Measurements from ENCODE around the gene LRBA.

Gene LRBA

DNA sequence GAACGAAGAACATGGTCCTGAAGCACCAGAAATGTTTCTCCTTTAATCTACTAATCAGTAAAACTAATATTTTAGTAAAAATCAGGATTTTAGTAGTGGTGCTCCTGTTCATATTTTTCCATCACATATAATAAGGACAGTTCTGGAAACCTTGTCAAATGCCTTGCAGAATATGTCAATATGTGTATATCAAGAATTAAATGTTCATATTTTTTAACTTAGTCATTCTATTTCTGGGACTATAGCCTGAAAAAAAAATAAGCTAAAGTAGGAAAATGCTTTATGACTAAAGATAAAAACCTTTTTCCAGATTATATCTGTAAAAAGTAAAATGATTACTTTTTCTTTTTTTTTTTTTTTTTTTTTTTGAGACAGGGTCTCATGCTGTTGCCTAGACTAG lies 368.1 kb downstream of the LRBA start:
- no peak for DNase-seq

DNA sequence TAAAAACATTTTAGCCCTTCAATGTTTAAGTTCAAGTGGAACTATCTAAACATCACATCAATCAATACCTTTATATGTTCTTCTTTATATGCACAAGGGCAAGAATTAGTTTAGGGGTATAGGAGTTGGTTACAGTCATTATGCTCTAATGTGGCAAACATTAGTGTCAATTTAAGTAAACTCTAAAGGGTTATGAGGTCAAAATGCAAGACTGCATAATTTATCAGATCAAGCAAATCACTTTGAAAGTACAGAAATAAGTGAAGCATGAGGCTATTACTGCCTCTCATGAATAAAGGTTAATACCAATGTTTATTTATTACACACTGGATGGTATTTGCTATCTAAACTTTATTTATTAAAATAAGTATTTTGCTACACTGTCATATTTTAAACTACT lies 373.5 kb downstream of the LRBA start:
- no peak for DNase-seq

DNA sequence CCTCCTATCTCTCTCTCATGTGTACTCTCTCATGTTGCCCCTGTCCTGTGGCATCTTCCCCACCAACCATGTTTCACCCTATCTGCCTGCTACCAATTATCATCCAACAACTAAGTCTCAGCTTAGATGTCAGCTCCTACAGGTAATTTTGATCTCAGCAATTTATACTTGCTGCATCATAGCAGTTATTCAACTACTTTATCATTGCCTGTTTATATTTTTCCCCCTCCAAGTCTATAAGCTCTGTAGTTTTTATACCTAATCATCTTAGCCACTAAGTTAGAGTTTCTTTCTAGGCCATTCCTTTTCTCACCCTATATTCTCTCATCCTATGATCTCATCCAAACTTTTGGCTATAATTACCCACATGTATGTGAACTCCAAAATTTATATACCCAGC lies 382.4 kb downstream of the LRBA start:
- no peak for DNase-seq

DNA sequence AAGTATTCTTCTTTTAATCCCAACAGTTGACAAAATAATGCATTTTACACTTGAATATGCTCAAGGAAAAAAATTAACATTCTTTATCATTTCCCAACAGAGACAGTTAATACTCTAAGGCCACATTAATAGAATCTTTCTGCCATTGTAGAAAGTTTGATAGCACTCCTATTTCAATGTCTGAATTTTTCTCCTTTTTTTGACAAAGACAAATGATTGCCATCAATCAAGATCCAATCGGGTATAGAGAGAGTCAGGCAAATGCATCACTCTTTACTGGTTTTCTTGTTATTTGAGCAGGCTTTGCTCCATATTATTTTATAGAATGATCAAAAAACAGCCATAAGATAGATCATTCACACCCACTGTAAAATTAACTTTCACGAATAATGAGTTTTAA lies 387.0 kb downstream of the LRBA start:
- no peak for DNase-seq

DNA sequence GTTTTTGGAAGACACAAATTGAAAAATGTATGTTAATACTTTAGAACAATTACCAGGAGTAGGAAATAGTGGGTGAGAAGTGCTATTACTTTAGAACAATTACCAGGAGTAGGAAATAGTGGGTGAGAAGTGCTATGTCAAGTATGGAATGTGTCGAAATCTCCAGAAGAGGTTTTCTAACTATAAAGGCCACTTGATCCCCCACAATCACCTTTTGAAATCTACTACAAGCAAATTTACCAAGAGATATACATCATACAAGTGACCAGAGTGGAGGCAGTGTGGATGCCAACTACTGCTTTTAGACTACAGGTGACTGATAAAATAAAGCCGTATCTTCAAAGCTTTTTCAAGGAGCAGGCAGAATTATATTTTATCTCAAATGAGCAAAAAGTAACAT lies 390.1 kb downstream of the LRBA start:
- DNase-seq = no peak

DNA sequence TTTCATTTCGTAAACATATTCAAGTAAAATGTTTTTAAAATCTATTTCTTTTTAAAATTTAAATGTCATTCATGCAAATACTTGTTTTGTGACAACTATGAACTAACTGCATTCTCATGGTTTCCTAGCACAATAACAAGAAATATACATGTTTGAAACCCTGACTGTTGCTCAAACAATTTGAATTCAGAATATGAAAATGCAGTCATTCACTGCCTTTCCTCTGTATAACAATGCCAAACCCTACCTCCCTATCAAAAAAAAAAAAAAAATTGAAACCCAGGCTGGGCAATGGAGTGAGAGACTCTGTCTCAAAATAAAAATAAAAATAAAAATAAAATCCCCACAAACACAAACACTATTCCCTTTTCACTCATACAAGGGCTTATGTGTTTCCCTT lies 391.0 kb downstream of the LRBA start:
- DNase-seq = no peak

DNA sequence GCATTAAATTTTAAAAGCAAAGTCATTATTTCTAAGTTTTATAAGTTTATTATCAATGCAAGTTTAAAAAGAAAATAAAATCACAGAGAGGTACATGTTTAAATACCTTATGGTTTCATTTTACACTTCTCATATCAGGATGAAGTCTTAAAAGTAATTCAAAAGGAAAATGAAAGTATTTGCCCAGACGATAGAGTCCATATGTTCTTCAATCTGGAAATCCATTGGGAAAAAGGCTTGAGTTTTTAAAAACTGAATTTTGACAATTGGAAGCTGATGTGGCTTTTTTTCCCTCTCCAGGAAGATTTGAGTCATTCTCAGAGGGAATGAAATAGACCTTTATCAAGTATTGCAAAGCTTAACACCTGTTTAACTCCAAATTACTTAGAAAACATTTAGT lies 396.0 kb downstream of the LRBA start:
- no peak for DNase-seq

DNA sequence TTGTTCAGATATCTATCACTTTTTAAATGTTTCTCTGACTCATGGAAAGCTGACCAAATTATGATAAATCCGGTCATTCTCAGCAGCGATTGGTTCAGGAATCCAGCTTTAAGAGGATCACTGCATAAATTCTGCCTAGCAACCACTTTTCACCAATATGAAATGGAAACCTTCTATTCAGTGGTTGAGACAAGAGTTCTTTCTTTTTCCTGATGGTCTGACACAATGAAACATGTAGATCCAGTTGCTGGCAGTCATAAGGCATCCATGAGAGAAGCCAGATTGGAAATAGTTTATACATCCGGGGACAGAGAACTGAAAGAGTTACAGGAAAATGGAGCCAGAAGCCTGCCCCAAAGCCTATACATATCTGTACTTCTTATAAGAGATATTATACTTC lies 406.0 kb downstream of the LRBA start:
- no peak for DNase-seq

DNA sequence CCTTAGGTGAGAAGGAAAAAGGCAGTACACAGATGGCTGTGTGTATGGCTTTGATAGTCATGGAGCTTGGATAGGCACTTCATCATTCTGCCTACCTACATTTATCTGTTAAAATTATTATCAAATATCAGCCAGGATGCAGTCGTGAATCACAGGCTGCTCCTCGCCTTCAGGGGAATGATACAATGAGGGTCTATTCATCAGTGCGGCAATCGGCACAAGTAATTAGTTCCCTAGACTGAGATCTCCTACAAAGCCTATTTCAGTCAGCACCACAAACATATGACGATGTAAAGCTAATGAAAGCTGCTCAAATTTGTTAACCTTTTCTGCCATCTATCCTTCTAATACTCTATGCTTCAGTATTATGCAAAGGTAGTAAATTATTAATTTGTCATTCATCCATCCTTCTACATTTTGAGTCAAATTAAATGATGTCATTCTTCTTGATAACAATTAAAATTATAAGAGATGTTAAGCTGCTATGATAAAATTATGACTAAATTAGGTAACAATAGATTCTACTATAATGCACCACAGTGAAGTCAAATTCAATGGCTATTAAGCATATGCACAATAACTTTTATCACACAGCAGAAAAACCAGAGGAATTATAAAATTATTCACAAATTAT lies 414.2 kb downstream of the LRBA start:
- no peak for DNase-seq

DNA sequence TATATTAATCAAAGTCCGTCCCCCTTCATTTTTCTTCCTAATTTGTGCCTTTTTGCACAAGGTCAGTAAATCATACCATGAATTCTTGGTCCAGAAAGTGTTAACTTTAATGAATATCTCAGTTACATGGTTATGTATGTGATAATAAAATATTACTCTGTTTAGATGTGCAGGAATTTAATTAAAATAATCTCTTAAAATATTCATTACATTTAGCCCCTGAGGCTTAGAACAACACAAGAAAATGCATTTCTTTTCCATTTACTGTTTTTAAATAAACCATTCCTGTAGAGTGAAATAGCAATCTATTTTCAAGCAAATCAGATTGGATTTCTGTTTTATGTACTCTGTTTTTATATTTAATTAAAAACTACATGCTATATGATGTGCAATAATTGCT lies 415.5 kb downstream of the LRBA start:
- DNase-seq = no peak

DNA sequence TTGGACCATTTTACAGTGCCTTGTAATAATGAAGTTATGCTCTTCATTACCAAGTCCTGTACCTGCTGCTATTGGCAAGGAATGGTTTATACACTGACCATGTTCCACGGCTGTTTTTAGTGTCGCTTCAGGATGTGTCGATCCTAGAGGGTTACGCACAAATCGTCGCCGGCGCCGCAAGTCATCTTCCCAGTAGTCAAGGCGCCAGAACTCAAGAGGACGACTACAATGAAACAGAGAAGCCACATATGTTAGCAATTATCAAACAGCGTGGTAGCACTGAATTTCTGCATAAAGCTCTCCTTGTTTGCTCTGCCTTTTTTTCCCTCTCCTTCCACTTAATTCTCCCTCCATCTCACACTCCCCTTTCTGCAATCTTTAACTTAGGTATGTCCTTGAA lies 416.2 kb downstream of the LRBA start:
- DNase-seq = no peak

DNA sequence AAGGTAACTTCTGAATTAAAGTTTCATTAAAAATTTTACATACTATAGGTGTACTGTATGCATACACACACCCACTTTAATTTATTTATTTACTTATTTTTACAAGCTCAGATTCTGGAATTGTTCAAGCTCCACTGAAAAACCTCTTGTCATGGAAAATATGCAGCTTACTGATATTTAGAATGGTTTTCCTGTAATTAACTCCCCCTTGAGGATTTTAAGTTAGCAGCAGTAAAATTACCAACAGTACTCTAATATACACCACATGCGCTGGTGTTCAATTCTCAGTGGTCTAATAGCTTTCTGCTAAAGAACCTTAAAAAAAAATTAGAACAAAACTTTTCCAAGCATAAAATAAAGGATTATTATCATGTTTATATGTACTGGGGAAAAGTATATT lies 421.1 kb downstream of the LRBA start:
- DNase-seq = no peak

DNA sequence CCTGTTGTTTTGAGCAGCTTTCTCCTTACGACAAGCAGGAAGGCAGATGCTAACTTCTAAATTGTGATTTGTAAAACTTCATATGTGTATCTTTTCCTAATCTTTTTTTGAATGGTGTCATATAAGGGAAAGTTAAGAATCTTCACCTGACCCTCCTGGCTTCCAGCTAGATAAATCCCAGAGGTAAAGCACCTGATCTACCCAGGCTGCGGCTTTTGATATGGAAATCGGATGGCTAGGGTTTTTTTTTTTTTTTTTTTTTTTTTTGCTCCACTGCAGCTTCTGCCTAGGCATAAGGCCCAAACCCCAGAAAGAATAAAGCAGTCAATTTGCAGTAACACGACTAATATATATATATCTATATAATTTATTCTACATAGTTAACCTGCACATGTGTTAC lies 423.2 kb downstream of the LRBA start:
- no peak for DNase-seq

DNA sequence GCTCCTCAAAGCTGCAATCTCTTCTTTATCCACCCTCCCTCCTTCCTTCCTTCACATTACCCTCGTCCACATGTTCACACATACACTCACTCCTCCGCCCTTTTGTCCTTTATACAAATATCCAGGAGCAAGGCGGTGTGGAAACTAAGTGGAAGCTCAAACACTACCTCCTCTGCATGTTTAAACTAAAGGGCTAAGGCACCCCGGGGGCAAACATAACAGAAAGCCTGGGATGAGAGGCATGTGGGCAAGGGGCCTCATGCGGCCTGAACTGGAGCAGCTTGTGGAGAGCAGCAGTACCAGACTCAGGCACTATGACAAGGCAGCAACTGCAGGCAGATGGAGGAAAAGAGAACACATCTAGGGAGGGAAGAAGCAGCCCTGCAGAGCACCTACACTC lies 423.7 kb downstream of the LRBA start:
- DNase-seq = no peak

DNA sequence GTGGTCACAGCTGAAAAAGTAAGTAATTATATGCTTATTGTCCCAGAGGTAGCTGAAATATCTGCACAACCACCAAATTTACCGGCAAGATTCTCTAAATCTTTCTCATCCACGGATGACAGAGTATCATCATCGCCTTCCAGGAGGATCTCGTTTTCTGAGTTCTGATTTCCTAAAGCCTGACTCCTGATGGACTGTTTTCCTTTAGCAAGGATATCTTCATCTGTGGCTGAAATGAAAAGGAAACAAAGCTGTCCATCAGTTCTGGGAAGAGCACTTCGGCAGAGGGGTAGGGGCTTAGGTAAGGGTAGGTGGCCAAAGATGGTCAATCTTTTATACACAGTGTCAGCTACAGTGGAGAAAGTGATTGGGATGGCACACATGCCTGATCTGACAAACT lies 424.5 kb downstream of the LRBA start:
- no peak for DNase-seq

DNA sequence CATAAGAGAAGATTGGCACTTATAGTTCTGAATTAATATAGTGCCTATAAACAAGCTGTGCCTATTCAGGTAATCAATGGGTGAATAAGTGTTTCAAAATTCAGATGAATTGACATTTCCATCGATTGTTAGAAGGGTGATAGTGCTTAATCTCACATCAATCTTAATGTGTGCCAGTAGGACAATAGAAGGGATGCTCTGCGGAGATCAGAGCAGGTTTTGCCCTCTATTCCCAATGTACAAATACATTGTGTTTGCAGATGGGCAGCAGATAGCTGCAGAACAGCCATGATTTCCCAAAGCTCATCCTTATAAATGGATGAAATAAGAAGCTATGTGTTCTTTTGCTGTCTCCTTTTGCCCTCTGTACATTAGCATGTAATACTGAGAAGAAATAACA lies 425.9 kb downstream of the LRBA start:
- DNase-seq = no peak

DNA sequence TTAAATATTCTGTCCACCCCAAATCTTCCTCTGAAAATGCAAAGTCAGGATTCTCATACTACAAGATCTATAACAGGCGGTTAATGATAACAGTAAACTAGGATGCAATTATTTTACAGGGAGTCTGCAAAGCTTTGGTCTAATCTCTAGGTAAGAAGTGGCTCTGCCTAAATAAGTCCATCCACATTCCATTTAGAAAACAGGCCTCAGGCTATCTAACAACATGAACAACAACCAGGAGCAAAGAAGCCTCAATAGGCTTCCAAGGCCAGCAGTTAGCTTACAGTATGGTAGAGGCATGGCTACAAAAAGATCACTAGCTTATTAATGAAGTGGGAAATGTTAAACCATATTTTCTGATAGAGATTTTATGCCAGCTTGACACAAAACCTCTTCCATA lies 426.8 kb downstream of the LRBA start:
- no peak for DNase-seq

DNA sequence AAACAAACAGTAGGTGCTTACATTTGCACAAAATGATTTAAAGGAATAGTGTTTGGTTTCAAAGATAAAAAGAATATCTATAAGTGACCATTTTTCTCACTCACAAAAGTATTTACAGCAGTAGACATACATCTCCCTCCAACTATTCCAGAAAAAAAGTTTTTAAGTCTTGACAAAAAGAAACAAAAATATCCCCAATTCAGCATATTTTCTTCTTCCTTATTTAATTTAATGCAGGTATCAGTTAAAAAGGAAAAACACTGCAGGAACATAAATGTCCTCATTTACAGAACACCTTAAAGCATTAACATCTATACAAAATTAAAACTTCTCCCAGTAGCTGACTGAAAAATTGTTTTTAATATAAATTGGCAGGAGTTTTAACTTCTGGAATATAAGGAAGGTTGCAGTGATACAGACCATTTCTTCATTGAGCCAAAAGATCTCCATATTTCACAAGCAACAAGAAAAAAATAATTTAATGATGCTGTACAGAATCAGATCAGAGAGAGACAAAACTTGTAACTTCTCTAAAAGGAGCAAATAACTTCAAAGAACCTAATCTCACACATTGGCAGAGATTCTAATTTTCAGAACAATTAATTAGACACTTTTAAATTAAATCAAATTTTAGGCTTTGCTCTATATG lies 428.8 kb downstream of the LRBA start:
- no peak for DNase-seq

DNA sequence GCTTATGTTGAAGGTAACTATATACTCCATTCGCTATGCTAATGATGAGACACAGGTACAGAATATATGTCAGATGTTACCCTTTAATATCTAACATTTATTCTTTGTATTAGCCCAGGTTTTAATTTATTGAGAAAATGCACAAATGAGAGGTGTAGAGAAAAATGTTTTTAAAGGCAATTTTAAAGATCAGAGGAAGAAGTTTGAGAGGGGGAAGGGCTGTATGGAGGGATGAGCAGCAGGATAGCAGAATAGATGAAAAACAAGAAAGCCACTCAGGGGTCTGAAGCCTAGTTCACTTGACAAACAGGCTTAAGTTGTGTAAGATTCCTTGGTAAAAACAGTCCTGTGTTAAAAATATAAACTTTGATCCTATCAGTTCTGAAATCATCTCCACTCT lies 429.5 kb downstream of the LRBA start:
- DNase-seq = no peak

DNA sequence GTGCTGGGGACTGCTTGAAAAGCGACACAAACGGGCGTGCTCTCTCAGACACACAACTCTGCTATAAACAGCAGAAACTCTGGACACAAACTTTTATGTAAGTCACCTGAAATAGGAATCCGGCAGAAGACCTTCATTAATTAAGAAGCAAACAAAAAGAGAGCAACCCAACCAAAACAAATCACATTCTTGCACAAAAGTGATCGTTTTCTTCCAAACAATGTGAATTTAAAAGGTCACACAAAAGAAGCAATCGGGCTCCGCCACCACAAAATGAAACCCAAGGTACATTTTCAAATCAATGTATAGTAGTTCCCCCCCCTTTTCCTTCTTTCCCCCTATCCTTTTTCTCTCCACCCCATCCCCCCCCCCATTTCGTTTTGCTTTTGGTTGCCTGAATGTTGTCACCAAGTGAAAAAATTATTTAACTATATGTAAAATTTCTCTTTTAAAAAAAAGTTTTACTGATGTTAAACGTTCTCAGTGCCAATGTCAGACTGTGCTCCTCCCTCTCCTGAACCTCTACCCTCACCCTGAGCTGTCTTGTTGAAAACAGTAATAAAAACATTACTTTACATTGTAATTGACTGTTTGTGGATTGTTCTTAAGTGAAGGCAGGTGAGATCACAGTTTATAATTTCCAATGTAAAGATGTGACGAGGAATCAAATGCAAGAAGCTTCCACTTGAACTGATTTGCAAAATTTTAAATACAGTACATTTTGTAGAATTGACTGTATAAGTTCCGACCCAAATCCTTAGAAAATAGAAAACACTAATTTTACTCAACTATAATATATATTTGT lies 430.8 kb downstream of the LRBA start:
- no peak for DNase-seq

DNA sequence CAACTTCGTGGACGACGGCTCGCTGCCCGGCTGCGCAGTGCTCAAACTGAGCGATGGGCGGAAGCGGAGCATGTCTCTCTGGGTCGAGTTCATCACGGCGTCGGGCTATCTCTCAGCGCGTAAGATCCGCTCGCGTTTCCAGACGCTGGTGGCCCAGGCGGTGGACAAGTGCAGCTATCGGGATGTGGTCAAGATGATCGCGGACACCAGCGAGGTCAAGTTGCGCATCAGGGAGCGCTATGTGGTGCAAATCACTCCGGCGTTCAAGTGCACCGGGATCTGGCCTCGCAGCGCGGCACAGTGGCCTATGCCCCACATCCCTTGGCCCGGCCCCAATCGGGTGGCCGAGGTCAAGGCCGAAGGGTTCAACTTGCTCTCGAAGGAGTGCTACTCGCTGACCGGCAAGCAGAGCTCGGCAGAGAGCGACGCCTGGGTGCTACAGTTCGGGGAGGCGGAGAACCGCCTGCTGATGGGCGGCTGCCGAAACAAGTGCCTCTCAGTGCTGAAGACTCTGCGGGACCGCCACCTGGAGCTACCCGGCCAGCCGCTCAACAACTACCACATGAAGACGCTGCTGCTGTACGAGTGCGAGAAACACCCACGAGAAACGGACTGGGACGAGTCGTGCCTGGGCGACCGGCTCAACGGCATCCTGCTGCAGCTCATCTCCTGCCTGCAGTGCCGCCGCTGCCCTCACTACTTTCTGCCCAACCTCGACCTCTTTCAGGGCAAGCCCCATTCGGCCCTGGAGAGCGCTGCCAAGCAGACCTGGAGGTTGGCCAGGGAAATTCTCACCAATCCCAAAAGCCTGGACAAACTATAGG lies 431.6 kb downstream of the LRBA start:
- DNase-seq = no peak

DNA sequence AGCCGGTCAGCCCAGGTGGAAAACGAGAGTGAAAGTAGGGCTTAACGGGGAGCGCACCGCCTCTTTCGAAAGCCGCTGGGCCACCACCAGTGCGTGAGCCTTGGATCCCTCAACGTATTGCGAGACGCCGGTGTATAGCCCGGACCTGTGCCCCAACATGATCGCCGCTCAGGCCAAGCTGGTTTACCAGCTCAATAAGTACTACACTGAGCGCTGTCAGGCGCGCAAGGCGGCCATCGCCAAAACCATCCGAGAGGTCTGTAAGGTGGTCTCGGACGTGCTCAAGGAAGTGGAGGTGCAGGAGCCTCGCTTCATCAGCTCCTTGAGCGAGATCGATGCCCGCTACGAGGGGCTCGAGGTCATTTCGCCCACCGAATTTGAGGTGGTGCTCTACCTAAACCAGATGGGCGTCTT lies 432.2 kb downstream of the LRBA start:
- DNase-seq = no peak

DNA sequence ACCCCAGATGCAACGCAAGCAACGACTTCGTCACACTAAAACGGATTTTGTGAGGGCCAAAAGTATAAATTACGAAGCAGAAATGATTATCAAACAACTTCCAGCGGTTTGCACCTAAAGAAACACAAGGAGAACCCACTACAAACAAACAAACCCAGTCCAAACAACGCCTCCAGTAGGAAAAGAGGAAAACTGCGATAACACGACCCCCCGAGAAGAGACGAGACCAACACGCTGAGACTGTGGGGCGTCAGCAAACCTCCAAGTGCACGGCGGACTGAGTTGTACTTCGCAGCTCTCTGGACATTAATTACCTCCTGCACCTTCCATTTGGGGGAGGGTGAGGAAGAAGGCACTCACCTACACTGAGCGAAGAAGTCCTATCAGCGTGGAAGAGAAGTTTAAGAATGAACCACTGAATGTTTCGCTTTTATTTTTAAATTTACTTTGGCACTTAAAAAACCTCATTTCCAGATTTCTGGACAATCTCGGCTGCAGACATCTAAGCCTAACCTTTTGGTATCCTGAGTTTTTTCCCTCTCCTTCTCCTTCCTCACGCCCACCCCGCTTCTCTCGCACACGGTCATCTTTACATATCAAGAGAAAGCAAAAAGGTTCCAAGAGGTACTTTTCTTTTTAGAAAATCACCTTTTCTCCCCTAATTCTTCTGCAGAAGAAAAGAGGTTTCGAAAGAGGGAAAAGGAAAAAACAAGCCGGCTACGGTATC lies 432.8 kb downstream of the LRBA start, which contains the start of gene MAB21L2:
TSS of gene MAB21L2 (plus strand) at position 6 of the 727 bp plus-strand sequence. CDS start 879 bp downstream, outside the sequence.
- no peak for DNase-seq
